HG03175 (cell line): Measurements from ENCODE around the gene NR3C1.
A peak's percentile ranks its signal among the peaks of the same experiment; 100 is the strongest.

ENCODE experiments used
- ATAC-seq: cut with Tn5 transposase; IDR thresholded peaks from one replicate; pipeline ENCODE4 v1.9.1; 2021; ENCODE audit warnings: mild to moderate bottlenecking, moderate library complexity; ENCODE audit not compliant: unreplicated experiment

The NR3C1 gene

GRCh38 chr5:143403593-143404415 lies at the start of gene NR3C1:
Gene NR3C1 (minus strand): TSS chr5:143403686. CDS start chr5:143400839, 2,847 bp downstream.
- ATAC-seq: peak; percentile 66

- ATAC-seq: no peak
These were observed 46.3 kb upstream of the NR3C1 start for GRCh38 chr5:143449772-143450171.

DNA sequence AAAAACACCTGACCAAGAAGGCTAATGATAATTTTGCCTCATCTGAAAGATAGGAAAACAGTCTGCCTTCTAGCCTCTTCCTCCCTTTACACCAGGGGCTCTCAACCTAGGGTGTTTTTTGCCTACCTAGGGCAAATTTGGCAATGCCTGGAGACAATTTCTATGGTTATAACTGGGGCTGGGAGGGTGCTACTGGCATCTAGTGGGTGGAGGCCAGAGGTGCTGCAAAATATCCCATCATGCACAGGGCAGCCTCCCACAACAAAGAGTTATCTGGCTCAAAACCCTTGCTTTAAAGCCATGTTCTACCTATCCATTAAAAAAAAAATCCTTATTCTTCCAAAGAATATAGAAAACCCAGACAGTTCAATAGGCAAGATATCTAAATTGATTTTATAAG lies 45.0 kb upstream of the NR3C1 start:
- no peak for ATAC-seq

DNA sequence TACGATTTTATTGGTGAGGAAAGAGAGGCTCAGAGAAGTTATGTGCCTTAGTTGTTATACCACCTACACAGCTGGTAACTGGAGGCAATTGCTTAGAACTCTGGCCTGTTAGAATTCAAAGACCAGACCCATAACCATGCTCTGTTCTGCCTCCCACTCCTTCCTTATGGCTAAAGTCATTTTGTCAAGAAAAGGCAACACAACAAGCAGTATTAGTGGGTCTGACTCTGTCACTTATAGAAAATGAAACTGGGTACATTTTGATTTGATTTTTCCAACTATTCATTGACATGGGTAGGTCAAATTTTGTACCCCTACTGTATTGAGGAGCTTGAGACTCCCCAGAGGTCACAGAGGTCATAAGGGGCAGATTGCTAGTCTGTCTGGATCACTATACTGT lies 44.5 kb upstream of the NR3C1 start:
- no peak for ATAC-seq

- ATAC-seq: no peak
These were observed 43.2 kb upstream of the NR3C1 start for GRCh38 chr5:143446535-143447226.

GRCh38 chr5:143445776-143446175 lies 42.3 kb upstream of the NR3C1 start:
- no peak for ATAC-seq

DNA sequence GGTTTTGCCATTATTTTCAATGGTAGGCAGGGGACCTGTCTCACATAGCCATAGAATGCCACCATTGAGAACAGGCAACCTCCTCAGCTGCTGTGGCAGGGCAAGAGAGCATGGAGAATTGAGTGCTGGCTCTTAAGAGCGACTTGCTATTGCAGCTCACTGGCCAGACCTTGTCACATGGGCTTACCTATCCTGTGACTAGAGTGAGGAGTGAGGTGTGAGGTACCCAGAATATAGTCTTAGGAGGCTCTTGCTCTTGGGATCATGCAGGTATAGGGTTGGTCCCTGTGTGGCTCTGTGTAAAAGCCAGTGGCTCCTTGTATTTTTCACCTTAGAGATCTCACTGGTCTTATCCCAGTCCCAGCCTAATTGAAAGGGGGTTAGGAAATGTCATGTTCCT lies 39.8 kb upstream of the NR3C1 start:
- no peak for ATAC-seq

GRCh38 chr5:143442385-143442784 lies 38.9 kb upstream of the NR3C1 start:
- ATAC-seq: no peak

DNA sequence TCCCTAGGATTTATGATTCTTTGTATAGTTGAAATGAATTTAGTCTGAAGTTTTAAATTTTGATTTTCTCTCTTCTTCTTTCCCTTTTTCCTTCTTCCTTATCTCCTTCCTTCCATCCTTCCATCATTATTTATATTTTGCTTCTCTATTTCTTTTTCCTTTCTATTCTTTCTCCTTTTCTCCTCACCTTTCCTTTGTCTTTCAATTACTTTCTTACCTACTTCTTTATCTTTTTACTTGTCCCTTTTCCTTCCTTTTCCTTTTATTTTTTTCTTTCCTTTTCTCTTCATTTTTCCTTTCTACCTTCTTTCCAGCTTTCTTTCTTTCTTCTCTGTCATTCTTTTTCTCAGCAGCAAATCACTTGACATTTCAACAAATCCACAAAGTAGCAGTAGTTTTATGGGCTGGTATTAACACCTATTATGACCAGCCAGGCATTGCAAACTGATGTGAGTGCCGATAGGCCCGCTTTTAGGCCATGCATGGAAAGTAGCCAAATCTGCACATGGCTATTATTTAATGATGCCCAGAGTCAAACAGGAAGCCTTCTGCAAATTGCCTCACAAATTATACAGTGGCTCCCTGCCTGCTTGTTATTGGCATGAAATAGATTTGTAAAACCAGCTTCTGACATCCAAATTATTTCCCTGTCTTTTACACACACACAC lies 37.1 kb upstream of the NR3C1 start:
- ATAC-seq: no peak

GRCh38 chr5:143437666-143438273 lies 34.3 kb upstream of the NR3C1 start:
- ATAC-seq: no peak

- no peak for ATAC-seq
These were observed 33.4 kb upstream of the NR3C1 start for GRCh38 chr5:143436871-143437270.

- ATAC-seq: peak; percentile 81
These were observed 31.7 kb upstream of the NR3C1 start for GRCh38 chr5:143435210-143435657.

GRCh38 chr5:143434261-143435209 lies 31.0 kb upstream of the NR3C1 start:
- ATAC-seq: peak; percentile 39

GRCh38 chr5:143433670-143434069 lies 30.2 kb upstream of the NR3C1 start:
- no peak for ATAC-seq

DNA sequence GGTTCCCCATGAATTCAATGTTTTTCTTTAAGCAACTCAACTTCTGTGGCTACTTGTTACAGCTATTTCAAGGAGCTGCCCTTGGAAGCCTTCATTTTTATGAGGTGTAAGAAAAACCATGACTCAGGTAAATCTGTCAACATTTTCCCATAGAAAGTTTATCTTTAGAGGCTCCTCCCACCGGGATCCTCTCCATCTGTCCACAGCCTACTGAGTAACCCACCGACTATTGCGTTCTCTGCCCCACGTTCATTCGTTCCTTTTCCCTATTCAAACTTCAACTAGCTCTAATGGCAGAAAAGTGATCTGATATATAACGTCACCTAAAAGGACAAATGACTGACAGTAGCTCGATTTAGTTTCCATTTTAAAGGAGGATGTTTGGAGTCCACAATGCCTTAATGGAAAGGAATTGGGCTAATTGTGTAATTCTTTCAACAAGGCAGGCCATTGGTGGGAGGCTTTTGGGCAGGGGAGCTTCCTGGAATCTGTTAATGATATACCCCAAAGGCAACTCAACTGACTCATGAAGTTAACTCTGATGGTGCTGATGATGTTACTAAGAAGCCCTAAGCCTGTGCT lies 29.3 kb upstream of the NR3C1 start:
- peak; percentile 41 for ATAC-seq

- no peak for ATAC-seq
These were observed 28.3 kb upstream of the NR3C1 start for GRCh38 chr5:143431789-143432188.

- no peak for ATAC-seq
These were observed 25.4 kb upstream of the NR3C1 start for GRCh38 chr5:143428738-143429420.

DNA sequence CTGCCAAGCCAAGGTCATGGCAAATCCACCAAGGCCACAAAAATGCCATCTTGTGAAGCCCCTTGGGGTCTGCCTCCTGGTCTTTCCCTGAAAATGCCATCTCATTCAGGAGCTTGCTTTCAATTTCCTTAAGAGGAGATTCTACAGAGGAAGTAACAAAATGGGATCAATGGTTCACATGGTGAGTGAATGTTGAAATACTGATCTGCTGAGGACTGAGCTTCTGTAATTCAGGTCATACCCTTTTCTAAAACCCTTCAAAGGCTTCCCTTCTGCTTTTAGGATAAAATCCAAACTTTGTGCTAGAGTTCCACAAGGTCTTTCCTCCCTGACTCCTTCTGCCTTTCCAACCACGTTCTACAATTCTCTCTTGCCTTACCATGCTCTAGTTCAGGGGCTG lies 24.7 kb upstream of the NR3C1 start:
- ATAC-seq: no peak

- peak; percentile 32 for ATAC-seq
These were observed 23.7 kb upstream of the NR3C1 start for GRCh38 chr5:143427122-143427735.
